Measurements from ENCODE around the gene PIP.

PIP gene

GRCh38 chr7:143181349-143181748 is 49.5 kb downstream of the PIP start:
- no peaks in the 10 kb centered on the region for H4K20me1 ChIP-seq (ENCODE audit: insufficient read depth, low read length)
- no peak overlapping the region for H3K27ac ChIP-seq (ENCODE audit: low read length)
- no peak overlapping the region for H3K9ac ChIP-seq (ENCODE audit: low read length)
- no peaks in the 10 kb centered on the region for H3K4me1 ChIP-seq (ENCODE audit: low read length)
- H2AFZ ChIP-seq (ENCODE audit: low read depth, low read length) = no peak overlapping the region
- no peak overlapping the region for H3K4me3 ChIP-seq (ENCODE audit: low read length)
- peaks cover 10% of the 10 kb centered on the region for H3K9me3 ChIP-seq (ENCODE audit: insufficient read depth, low read length)
- H3K79me2 ChIP-seq (ENCODE audit: low read length) = no peaks in the 10 kb centered on the region
- H3K4me2 ChIP-seq (ENCODE audit: low read length) = no peak overlapping the region
- H3K36me3 ChIP-seq (replicated peaks; ENCODE audit: low read depth, low read length) = no peaks in the 10 kb centered on the region
- TF ChIP-seq CTCF (IDR thresholded peaks at IDR 0.05; ENCODE audit: low read depth, low read length) = no peak
- no peak for TF ChIP-seq EZH2phosphoT487 (IDR thresholded peaks at IDR 0.05; ENCODE audit: low read depth)
- peaks cover 3% of the 10 kb centered on the region; the same call in 1 of the 2 replicates for H3K27me3 ChIP-seq (ENCODE audit: low read depth, low read length)

- no peak within 1 kb of the TSS for H2AFZ ChIP-seq (ENCODE audit: low read depth, low read length)
- H4K20me1 ChIP-seq (ENCODE audit: insufficient read depth, low read length) = no peaks in the 10 kb centered on the region
- TF ChIP-seq EZH2phosphoT487 (IDR thresholded peaks at IDR 0.05; ENCODE audit: low read depth) (no peak), CTCF (IDR thresholded peaks at IDR 0.05; ENCODE audit: low read depth, low read length) (no peak)
- H3K27ac ChIP-seq (ENCODE audit: low read length) = no peak within 1 kb of the TSS
- no peaks in the 10 kb centered on the region for H3K36me3 ChIP-seq (replicated peaks; ENCODE audit: low read depth, low read length)
- H3K27me3 ChIP-seq (ENCODE audit: low read depth, low read length) = peaks cover 3% of the 10 kb centered on the region; the same call in 1 of the 2 replicates
- no peak within 1 kb of the TSS for H3K4me3 ChIP-seq (ENCODE audit: low read length)
- H3K4me2 ChIP-seq (ENCODE audit: low read length) = no peak within 1 kb of the TSS
- H3K79me2 ChIP-seq (ENCODE audit: low read length) = no peaks in the 10 kb centered on the region
- H3K4me1 ChIP-seq (ENCODE audit: low read length) = no peaks in the 10 kb centered on the region
- H3K9me3 ChIP-seq (ENCODE audit: insufficient read depth, low read length) = peaks cover 5% of the 10 kb centered on the region; the same call in 1 of the 2 replicates
- no peak within 1 kb of the TSS for H3K9ac ChIP-seq (ENCODE audit: low read length)
These were observed 51.1 kb downstream of the PIP start, which contains the start of gene TAS2R39 for GRCh38 chr7:143183024-143183423. Gene TAS2R39 (plus strand): TSS chr7:143183419. CDS start chr7:143183419, 0 bp downstream.

GRCh38 chr7:143185551-143185950 is 53.7 kb downstream of the PIP start:
- Histone ChIP-seq H3K27me3 (ENCODE audit: low read depth, low read length) (peaks cover 3% of the 10 kb centered on the region; the same call in 1 of the 2 replicates), H2AFZ (ENCODE audit: low read depth, low read length) (no peak overlapping the region), H3K79me2 (ENCODE audit: low read length) (no peaks in the 10 kb centered on the region), H3K4me3 (ENCODE audit: low read length) (no peak overlapping the region), H3K4me2 (ENCODE audit: low read length) (no peak overlapping the region), H3K4me1 (ENCODE audit: low read length) (no peaks in the 10 kb centered on the region), H3K36me3 (replicated peaks; ENCODE audit: low read depth, low read length) (no peaks in the 10 kb centered on the region), H3K9ac (ENCODE audit: low read length) (no peak overlapping the region), H3K9me3 (ENCODE audit: insufficient read depth, low read length) (no peaks in the 10 kb centered on the region), H4K20me1 (ENCODE audit: insufficient read depth, low read length) (no peaks in the 10 kb centered on the region), H3K27ac (ENCODE audit: low read length) (no peak overlapping the region)
- TF ChIP-seq CTCF (IDR thresholded peaks at IDR 0.05; ENCODE audit: low read depth, low read length) = no peak
- no peak for TF ChIP-seq EZH2phosphoT487 (IDR thresholded peaks at IDR 0.05; ENCODE audit: low read depth)

- H4K20me1 ChIP-seq (ENCODE audit: insufficient read depth, low read length) = no peaks in the 10 kb centered on the region
- no peaks in the 10 kb centered on the region for H3K36me3 ChIP-seq (replicated peaks; ENCODE audit: low read depth, low read length)
- no peak overlapping the region for H3K4me2 ChIP-seq (ENCODE audit: low read length)
- no peaks in the 10 kb centered on the region for H3K4me1 ChIP-seq (ENCODE audit: low read length)
- no peak overlapping the region for H2AFZ ChIP-seq (ENCODE audit: low read depth, low read length)
- H3K27me3 ChIP-seq (ENCODE audit: low read depth, low read length) = peaks cover 3% of the 10 kb centered on the region; the same call in 1 of the 2 replicates
- no peak overlapping the region for H3K9ac ChIP-seq (ENCODE audit: low read length)
- no peaks in the 10 kb centered on the region for H3K9me3 ChIP-seq (ENCODE audit: insufficient read depth, low read length)
- H3K79me2 ChIP-seq (ENCODE audit: low read length) = no peaks in the 10 kb centered on the region
- TF ChIP-seq EZH2phosphoT487 (IDR thresholded peaks at IDR 0.05; ENCODE audit: low read depth) (no peak), CTCF (IDR thresholded peaks at IDR 0.05; ENCODE audit: low read depth, low read length) (no peak)
- H3K27ac ChIP-seq (ENCODE audit: low read length) = no peak overlapping the region
- H3K4me3 ChIP-seq (ENCODE audit: low read length) = no peak overlapping the region
These were observed 57.1 kb downstream of the PIP start for GRCh38 chr7:143188994-143189393.
